ENCODE data around the gene PPIL4.

PPIL4 gene

GRCh38 chr6:149482545-149483333, 63.1 kb downstream of the PPIL4 start:
- DNase-seq (ENCODE audit: low read depth), result no peak
- Histone ChIP-seq H3K9ac (ENCODE audit: low read length) (peak overlapping the region; percentile 80), H3K9me3 (ENCODE audit: control insufficient read depth, low read length) (no peaks in the 10 kb centered on the region), H3K36me3 (ENCODE audit: control insufficient read depth, insufficient read depth, low read length, severe bottlenecking) (no peaks in the 10 kb centered on the region), H3K4me3 (ENCODE audit: low read length) (peak overlapping the region; percentile 78), H3K27me3 (replicated peaks; ENCODE audit: control insufficient read depth, insufficient read depth, low read length) (peaks cover 6% of the 10 kb centered on the region), H3K4me1 (ENCODE audit: control insufficient read depth, insufficient read depth, low read length) (peaks cover 17% of the 10 kb centered on the region)

GRCh38 chr6:149480502-149481280, 65.2 kb downstream of the PPIL4 start:
- no peak overlapping the region for H3K4me3 ChIP-seq (ENCODE audit: low read length)
- no peak for DNase-seq (ENCODE audit: low read depth)
- H3K9ac ChIP-seq (ENCODE audit: low read length), result no peak overlapping the region
- peaks cover 6% of the 10 kb centered on the region for H3K27me3 ChIP-seq (replicated peaks; ENCODE audit: control insufficient read depth, insufficient read depth, low read length)
- H3K9me3 ChIP-seq (ENCODE audit: control insufficient read depth, low read length), result no peaks in the 10 kb centered on the region
- no peaks in the 10 kb centered on the region for H3K36me3 ChIP-seq (ENCODE audit: control insufficient read depth, insufficient read depth, low read length, severe bottlenecking)
- H3K4me1 ChIP-seq (ENCODE audit: control insufficient read depth, insufficient read depth, low read length), result peaks cover 17% of the 10 kb centered on the region

GRCh38 chr6:149478631-149479314, 67.1 kb downstream of the PPIL4 start:
- Histone ChIP-seq H3K4me3 (ENCODE audit: low read length) (no peak overlapping the region), H3K36me3 (ENCODE audit: control insufficient read depth, insufficient read depth, low read length, severe bottlenecking) (no peaks in the 10 kb centered on the region), H3K27me3 (replicated peaks; ENCODE audit: control insufficient read depth, insufficient read depth, low read length) (peaks cover 17% of the 10 kb centered on the region), H3K9me3 (ENCODE audit: control insufficient read depth, low read length) (no peaks in the 10 kb centered on the region), H3K4me1 (ENCODE audit: control insufficient read depth, insufficient read depth, low read length) (peaks cover 5% of the 10 kb centered on the region), H3K9ac (ENCODE audit: low read length) (no peak overlapping the region)
- DNase-seq (ENCODE audit: low read depth), result no peak

GRCh38 chr6:149477544-149477943, 68.3 kb downstream of the PPIL4 start:
- Histone ChIP-seq H3K36me3 (ENCODE audit: control insufficient read depth, insufficient read depth, low read length, severe bottlenecking) (no peaks in the 10 kb centered on the region), H3K9me3 (ENCODE audit: control insufficient read depth, low read length) (no peaks in the 10 kb centered on the region), H3K9ac (ENCODE audit: low read length) (no peak overlapping the region), H3K4me3 (ENCODE audit: low read length) (no peak overlapping the region), H3K27me3 (replicated peaks; ENCODE audit: control insufficient read depth, insufficient read depth, low read length) (peaks cover 27% of the 10 kb centered on the region), H3K4me1 (ENCODE audit: control insufficient read depth, insufficient read depth, low read length) (peaks cover 5% of the 10 kb centered on the region)
- no peak for DNase-seq (ENCODE audit: low read depth)

GRCh38 chr6:149476789-149477455, 68.9 kb downstream of the PPIL4 start:
- Histone ChIP-seq H3K4me1 (ENCODE audit: control insufficient read depth, insufficient read depth, low read length) (peaks cover 2% of the 10 kb centered on the region), H3K9me3 (ENCODE audit: control insufficient read depth, low read length) (no peaks in the 10 kb centered on the region), H3K9ac (ENCODE audit: low read length) (no peak overlapping the region), H3K36me3 (ENCODE audit: control insufficient read depth, insufficient read depth, low read length, severe bottlenecking) (no peaks in the 10 kb centered on the region), H3K4me3 (ENCODE audit: low read length) (no peak overlapping the region), H3K27me3 (replicated peaks; ENCODE audit: control insufficient read depth, insufficient read depth, low read length) (peaks cover 34% of the 10 kb centered on the region)
- DNase-seq (ENCODE audit: low read depth), result no peak

- DNase-seq (ENCODE audit: low read depth), result no peak
- Histone ChIP-seq H3K4me1 (ENCODE audit: control insufficient read depth, insufficient read depth, low read length) (no peaks in the 10 kb centered on the region), H3K27me3 (replicated peaks; ENCODE audit: control insufficient read depth, insufficient read depth, low read length) (peaks cover 37% of the 10 kb centered on the region), H3K4me3 (ENCODE audit: low read length) (no peak overlapping the region), H3K36me3 (ENCODE audit: control insufficient read depth, insufficient read depth, low read length, severe bottlenecking) (no peaks in the 10 kb centered on the region), H3K9ac (ENCODE audit: low read length) (no peak overlapping the region), H3K9me3 (ENCODE audit: control insufficient read depth, low read length) (no peaks in the 10 kb centered on the region)
These were observed 71.5 kb downstream of the PPIL4 start for GRCh38 chr6:149474108-149474935.

- Histone ChIP-seq H3K36me3 (ENCODE audit: control insufficient read depth, insufficient read depth, low read length, severe bottlenecking) (no peaks in the 10 kb centered on the region), H3K9me3 (ENCODE audit: control insufficient read depth, low read length) (no peaks in the 10 kb centered on the region), H3K4me3 (ENCODE audit: low read length) (no peak overlapping the region), H3K4me1 (ENCODE audit: control insufficient read depth, insufficient read depth, low read length) (no peaks in the 10 kb centered on the region), H3K9ac (ENCODE audit: low read length) (no peak overlapping the region), H3K27me3 (replicated peaks; ENCODE audit: control insufficient read depth, insufficient read depth, low read length) (peaks cover 43% of the 10 kb centered on the region)
- no peak for DNase-seq (ENCODE audit: low read depth)
These were observed 72.5 kb downstream of the PPIL4 start for GRCh38 chr6:149473080-149474052.

GRCh38 chr6:149472241-149472640, 73.6 kb downstream of the PPIL4 start:
- H3K9ac ChIP-seq (ENCODE audit: low read length), result no peak overlapping the region

GRCh38 chr6:149471801-149472200, 74.0 kb downstream of the PPIL4 start:
- H3K4me1 ChIP-seq (ENCODE audit: control insufficient read depth, insufficient read depth, low read length), result no peaks in the 10 kb centered on the region
- no peaks in the 10 kb centered on the region for H3K9me3 ChIP-seq (ENCODE audit: control insufficient read depth, low read length)
- H3K4me3 ChIP-seq (ENCODE audit: low read length), result no peak overlapping the region
- H3K36me3 ChIP-seq (ENCODE audit: control insufficient read depth, insufficient read depth, low read length, severe bottlenecking), result no peaks in the 10 kb centered on the region
- H3K27me3 ChIP-seq (replicated peaks; ENCODE audit: control insufficient read depth, insufficient read depth, low read length), result peaks cover 55% of the 10 kb centered on the region
- no peak overlapping the region for H3K9ac ChIP-seq (ENCODE audit: low read length)
- no peak for DNase-seq (ENCODE audit: low read depth)

More at GRCh38 chr6:149472241-149472640, 73.6 kb downstream of the PPIL4 start:
- Histone ChIP-seq H3K27me3 (replicated peaks; ENCODE audit: control insufficient read depth, insufficient read depth, low read length) (peaks cover 51% of the 10 kb centered on the region), H3K4me3 (ENCODE audit: low read length) (no peak overlapping the region), H3K9me3 (ENCODE audit: control insufficient read depth, low read length) (no peaks in the 10 kb centered on the region), H3K36me3 (ENCODE audit: control insufficient read depth, insufficient read depth, low read length, severe bottlenecking) (no peaks in the 10 kb centered on the region), H3K4me1 (ENCODE audit: control insufficient read depth, insufficient read depth, low read length) (no peaks in the 10 kb centered on the region)
- no peak for DNase-seq (ENCODE audit: low read depth)
